Measurements from ENCODE around the gene TSEN15. TPM values are rescaled to one million over a fixed set of nuclear protein-coding genes. Genes with fewer than 3 reads are reported as not detected.

TSEN15 gene
- total and polyA plus RNA-seq, 9 of the 15 experiments (the other 6 are each of a cell fraction or from before 2014, with no cell fraction given), result 25.6 to 121 (median 91.3) TPM

DNA sequence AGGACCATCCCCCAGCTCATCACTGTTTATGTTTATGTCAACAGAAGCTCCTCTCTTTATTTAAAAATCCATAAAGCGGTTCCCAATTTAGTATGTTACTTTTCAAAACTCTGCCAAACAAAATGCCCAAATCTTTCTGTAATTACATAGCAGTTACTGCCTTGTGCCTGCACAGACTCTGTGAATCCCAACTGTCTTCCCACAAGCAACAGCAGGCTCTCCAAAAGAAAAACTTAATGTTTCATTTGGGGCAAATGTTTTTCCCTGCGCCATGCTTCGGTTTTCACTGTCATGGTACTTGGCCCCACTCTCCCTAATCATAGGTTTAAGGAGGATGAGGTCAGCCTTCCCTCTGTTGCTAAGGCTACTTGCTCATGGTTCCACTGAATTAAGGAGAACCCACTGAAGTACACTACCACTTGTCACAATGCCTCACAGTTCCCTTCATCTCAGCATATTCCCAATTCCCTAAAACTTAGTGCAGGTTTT, 18.6 kb upstream of the TSEN15 start (continued):
- TF ChIP-seq SPI1 (IDR thresholded peaks at IDR 0.05; ENCODE audit: borderline replicate concordance, low read depth, low read length) (no peak), DMBX1 (CRISPR knock-in tag; IDR thresholded peaks at IDR 0.05; ENCODE audit: borderline replicate concordance) (peak; percentile 87; the same call in 1 of the 2 replicates), NFE2 (IDR thresholded peaks at IDR 0.05; ENCODE audit: low read depth) (no peak), ZNF77 (CRISPR knock-in tag; IDR thresholded peaks at IDR 0.05) (no peak), TOE1 (IDR thresholded peaks at IDR 0.05; ENCODE audit: borderline replicate concordance) (no peak), TOE1 (CRISPR knock-in tag; IDR thresholded peaks at IDR 0.05; ENCODE audit: borderline replicate concordance, low read depth) (no peak), GTF2E2 (tag; IDR thresholded peaks at IDR 0.05) (peak; percentile 60; the same call in 1 of the 2 replicates), SMAD1 (IDR thresholded peaks at IDR 0.05; ENCODE audit: low read depth, low read length, partially characterized antibody) (no peak), ATF7 (IDR thresholded peaks at IDR 0.05) (no peak; the same call in 1 of the 2 replicates), POU5F1 (IDR thresholded peaks at IDR 0.05; ENCODE audit: borderline replicate concordance, low read depth, low read length, partially characterized antibody) (peak; percentile 18), ZNF12 (CRISPR knock-in tag; IDR thresholded peaks at IDR 0.05) (no peak), RBM22 (IDR thresholded peaks at IDR 0.05; ENCODE audit: low read depth, low read length, poor library complexity, severe bottlenecking) (peak; percentile 35), RAD51 (IDR thresholded peaks at IDR 0.05; ENCODE audit: borderline replicate concordance, low read depth) (no peak), ZNF197 (CRISPR knock-in tag; IDR thresholded peaks at IDR 0.05; ENCODE audit: low read depth) (no peak), ZC3H11A (IDR thresholded peaks at IDR 0.05; ENCODE audit: low read depth, low read length) (no peak), RHOXF2B (CRISPR knock-in tag; conservative IDR thresholded peaks at IDR 0.05) (no peak), SMAD2 (IDR thresholded peaks at IDR 0.05; ENCODE audit: low read depth, low read length) (no peak), ELF1 (tag; IDR thresholded peaks at IDR 0.05) (no peak), KLF6 (CRISPR knock-in tag; IDR thresholded peaks at IDR 0.05; ENCODE audit: borderline replicate concordance) (no peak), ZNF232 (CRISPR knock-in tag; IDR thresholded peaks at IDR 0.05) (no peak), ZNF224 (CRISPR knock-in tag; IDR thresholded peaks at IDR 0.05) (no peak)
- TF ChIP-seq, protein P1, sequence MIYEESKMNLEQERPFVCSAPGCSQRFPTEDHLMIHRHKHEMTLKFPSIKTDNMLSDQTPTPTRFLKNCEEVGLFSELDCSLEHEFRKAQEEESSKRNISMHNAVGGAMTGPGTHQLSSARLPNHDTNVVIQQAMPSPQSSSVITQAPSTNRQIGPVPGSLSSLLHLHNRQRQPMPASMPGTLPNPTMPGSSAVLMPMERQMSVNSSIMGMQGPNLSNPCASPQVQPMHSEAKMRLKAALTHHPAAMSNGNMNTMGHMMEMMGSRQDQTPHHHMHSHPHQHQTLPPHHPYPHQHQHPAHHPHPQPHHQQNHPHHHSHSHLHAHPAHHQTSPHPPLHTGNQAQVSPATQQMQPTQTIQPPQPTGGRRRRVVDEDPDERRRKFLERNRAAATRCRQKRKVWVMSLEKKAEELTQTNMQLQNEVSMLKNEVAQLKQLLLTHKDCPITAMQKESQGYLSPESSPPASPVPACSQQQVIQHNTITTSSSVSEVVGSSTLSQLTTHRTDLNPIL (CRISPR knock-in tag; IDR thresholded peaks at IDR 0.05), result no peak
- TF ChIP-seq, protein P2, sequence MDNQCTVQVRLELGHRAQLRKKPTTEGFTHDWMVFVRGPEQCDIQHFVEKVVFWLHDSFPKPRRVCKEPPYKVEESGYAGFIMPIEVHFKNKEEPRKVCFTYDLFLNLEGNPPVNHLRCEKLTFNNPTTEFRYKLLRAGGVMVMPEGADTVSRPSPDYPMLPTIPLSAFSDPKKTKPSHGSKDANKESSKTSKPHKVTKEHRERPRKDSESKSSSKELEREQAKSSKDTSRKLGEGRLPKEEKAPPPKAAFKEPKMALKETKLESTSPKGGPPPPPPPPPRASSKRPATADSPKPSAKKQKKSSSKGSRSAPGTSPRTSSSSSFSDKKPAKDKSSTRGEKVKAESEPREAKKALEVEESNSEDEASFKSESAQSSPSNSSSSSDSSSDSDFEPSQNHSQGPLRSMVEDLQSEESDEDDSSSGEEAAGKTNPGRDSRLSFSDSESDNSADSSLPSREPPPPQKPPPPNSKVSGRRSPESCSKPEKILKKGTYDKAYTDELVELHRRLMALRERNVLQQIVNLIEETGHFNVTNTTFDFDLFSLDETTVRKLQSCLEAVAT (IDR thresholded peaks at IDR 0.05), result no peak
- TF ChIP-seq, protein P3, sequence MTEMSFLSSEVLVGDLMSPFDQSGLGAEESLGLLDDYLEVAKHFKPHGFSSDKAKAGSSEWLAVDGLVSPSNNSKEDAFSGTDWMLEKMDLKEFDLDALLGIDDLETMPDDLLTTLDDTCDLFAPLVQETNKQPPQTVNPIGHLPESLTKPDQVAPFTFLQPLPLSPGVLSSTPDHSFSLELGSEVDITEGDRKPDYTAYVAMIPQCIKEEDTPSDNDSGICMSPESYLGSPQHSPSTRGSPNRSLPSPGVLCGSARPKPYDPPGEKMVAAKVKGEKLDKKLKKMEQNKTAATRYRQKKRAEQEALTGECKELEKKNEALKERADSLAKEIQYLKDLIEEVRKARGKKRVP (CRISPR knock-in tag; IDR thresholded peaks at IDR 0.05), result peak; percentile 29; the same call in 1 of the 2 replicates
- TF ChIP-seq, protein P4, sequence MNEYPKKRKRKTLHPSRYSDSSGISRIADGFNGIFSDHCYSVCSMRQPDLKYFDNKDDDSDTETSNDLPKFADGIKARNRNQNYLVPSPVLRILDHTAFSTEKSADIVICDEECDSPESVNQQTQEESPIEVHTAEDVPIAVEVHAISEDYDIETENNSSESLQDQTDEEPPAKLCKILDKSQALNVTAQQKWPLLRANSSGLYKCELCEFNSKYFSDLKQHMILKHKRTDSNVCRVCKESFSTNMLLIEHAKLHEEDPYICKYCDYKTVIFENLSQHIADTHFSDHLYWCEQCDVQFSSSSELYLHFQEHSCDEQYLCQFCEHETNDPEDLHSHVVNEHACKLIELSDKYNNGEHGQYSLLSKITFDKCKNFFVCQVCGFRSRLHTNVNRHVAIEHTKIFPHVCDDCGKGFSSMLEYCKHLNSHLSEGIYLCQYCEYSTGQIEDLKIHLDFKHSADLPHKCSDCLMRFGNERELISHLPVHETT (CRISPR knock-in tag; conservative IDR thresholded peaks at IDR 0.05 in 1 of 2, IDR thresholded peaks at IDR 0.05 in 1 of 2), result no peak

All from K562 (cell line).